HepG2 (cell line): ENCODE measurements around the gene STK24. TPM values are rescaled to one million over a fixed set of nuclear protein-coding genes. Genes with fewer than 3 reads are reported as not detected.

ENCODE experiments used
- ELF4 ChIP-seq: sonication (generic); formaldehyde crosslinking; IDR thresholded peaks from 2 replicates; pipeline ENCODE4 v1.5.0; 2020; ENCODE audit warnings: missing genetic modification reagents, mild to moderate bottlenecking, moderate library complexity, borderline replicate concordance
- HES4 ChIP-seq: sonication (generic); formaldehyde crosslinking; IDR thresholded peaks from 2 replicates; pipeline ENCODE4 v1.9.0; 2021; ENCODE audit warnings: mild to moderate bottlenecking, missing genetic modification reagents, borderline replicate concordance
- ISX ChIP-seq: sonication (generic); formaldehyde crosslinking; conservative IDR thresholded peaks from 2 replicates; pipeline ENCODE4 v1.5.0; 2020; ENCODE audit warnings: missing genetic modification reagents
- MAF1 ChIP-seq: sonication (generic); formaldehyde crosslinking; IDR thresholded peaks from 2 replicates; pipeline ENCODE4 v1.5.0; 2020; ENCODE audit warnings: missing genetic modification reagents, borderline replicate concordance
- PATZ1 ChIP-seq: sonication (generic); formaldehyde crosslinking; IDR thresholded peaks from 2 replicates; pipeline ENCODE4 v1.4.0; 2020; ENCODE audit warnings: missing genetic modification reagents
- RARG ChIP-seq: sonication (generic); formaldehyde crosslinking; IDR thresholded peaks from 2 replicates; pipeline ENCODE4 v1.4.0; 2020; ENCODE audit warnings: low read depth, mild to moderate bottlenecking, missing genetic modification reagents
- RNF219 ChIP-seq: sonication (generic); formaldehyde crosslinking; IDR thresholded peaks from 2 replicates; pipeline ENCODE4 v1.5.0; 2020; ENCODE audit warnings: mild to moderate bottlenecking, missing genetic modification reagents
- ZBTB40 ChIP-seq, 2 experiments: fragments of 450-650 bp in 1 of 2; sonication (generic) in 1 of 2; formaldehyde crosslinking in 1 of 2; IDR thresholded peaks; 2 replicates each; pipeline versions ENCODE4 v1.6.1 to v1.8.0; 2016 to 2022; ENCODE audit warnings: antibody characterized with exemption in 1 of 2, mild to moderate bottlenecking in 1 of 2, missing genetic modification reagents in 1 of 2
- ZGPAT ChIP-seq: IDR thresholded peaks from 2 replicates; pipeline ENCODE4 v1.6.1; 2016; ENCODE audit warnings: mild to moderate bottlenecking
- ZNF18 ChIP-seq: sonication (generic); formaldehyde crosslinking; IDR thresholded peaks from 2 replicates; pipeline ENCODE4 v1.8.0; 2022; ENCODE audit warnings: mild to moderate bottlenecking, missing genetic modification reagents; ENCODE audit not compliant: insufficient replicate concordance
- polyA plus RNA-seq, 8 experiments: library from polyadenylated mRNA; depleted of rRNA in 3 of 8; stranded (reverse) in 7 of 8; unstranded in 1 of 8; fragments of >200 nt; fragmentation: Illumina TruSeq in 4 of 8; extraction: Trizol in 4 of 8; gene quantifications; 2 replicates each; pipeline versions ENCODE4 v1.2.1 to v1.2.3, GENCODE V29; 2011 to 2016; ENCODE audit warnings: low read depth in 4 of 8, missing spikeins in 1 of 8, mixed read lengths in 1 of 8; ENCODE audit not compliant: insufficient read depth in 1 of 8
- total RNA-seq, 5 experiments: library from RNA; depleted of rRNA; stranded (reverse); fragments of >200 nt; fragmentation: Illumina TruSeq; extraction: Trizol; gene quantifications; 2 replicates each; pipeline ENCODE4 v1.2.3, GENCODE V29; 2016; ENCODE audit warnings: low read depth in 1 of 5

STK24 gene
- total and polyA plus RNA-seq, 2 of the 13 experiments (the other 11 are each of a cell fraction or from before 2014, with no cell fraction given) = 51.3 to 73.0 TPM

GRCh38 chr13:98576200-98576945 lies 534 bp downstream of the STK24 start (continued):
- TF ChIP-seq ZNF18 (CRISPR knock-in tag) (no peak), RNF219 (no peak; the same call in 1 of the 2 replicates), MAF1 (CRISPR knock-in tag) (no peak), ZBTB40 (IDR thresholded peaks at IDR 0.05) (no peak), ZBTB40 (CRISPR knock-in tag; IDR thresholded peaks at IDR 0.05) (no peak), PATZ1 (CRISPR knock-in tag) (peak; percentile 39; the same call in 1 of the 2 replicates), ISX (CRISPR knock-in tag) (peak; percentile 43; the same call in 1 of the 2 replicates), HES4 (CRISPR knock-in tag) (peak; percentile 69; the same call in 1 of the 2 replicates), ZGPAT (CRISPR knock-in tag) (peak; percentile 43; the same call in 1 of the 2 replicates), RARG (no peak), ELF4 (CRISPR knock-in tag) (no peak)
